GM18951 (cell line): Measurements from ENCODE around the gene ZNF669.
"Not testable (repeated sequence)": the region's sequence is repeated elsewhere in the genome, so short reads cannot be mapped to it uniquely, and the experiment has no call there.

Experiments used
- POLR2A ChIP-seq: IDR thresholded peaks from 4 replicates; pipeline ENCODE4 v1.6.1; 2011; ENCODE audit warnings: mild to moderate bottlenecking; ENCODE audit not compliant: insufficient read length, insufficient read depth; ENCODE audit errors: extremely low read depth
- in situ Hi-C: fragments of 300-500 bp; cut with MboI; formaldehyde crosslinking; loops from one replicate; pipeline ENCODE4 v1.12.0; 2022; ENCODE audit warnings: low sequenced_read_pairs, mixed read lengths, inconsistent platforms; ENCODE audit not compliant: unreplicated experiment

The ZNF669 gene

GRCh38 chr1:247103859-247104591 lies at the start of gene ZNF669:
ZNF669 (minus strand) TSS chr1:247104356; CDS start chr1:247104199, 157 bp downstream.
- in situ Hi-C loops: no loop called here
- TF ChIP-seq POLR2A: peak; percentile 85

GRCh38 chr1:247147781-247148180 lies 43.6 kb upstream of the ZNF669 start:
- in situ Hi-C loops: no loop called here
- TF ChIP-seq POLR2A: no peak

- in situ Hi-C loops: not testable (repeated sequence)
Observed at GRCh38 chr1:247147120-247147519, 43.0 kb upstream of the ZNF669 start.

GRCh38 chr1:247146671-247147070 lies 42.5 kb upstream of the ZNF669 start:
- in situ Hi-C loops: no loop called here
- no peak for TF ChIP-seq POLR2A

GRCh38 chr1:247145279-247145678 lies 41.1 kb upstream of the ZNF669 start:
- in situ Hi-C loops: no loop called here
- no peak for TF ChIP-seq POLR2A

GRCh38 chr1:247139557-247139956 lies 35.4 kb upstream of the ZNF669 start:
- in situ Hi-C loops: not testable (repeated sequence)

GRCh38 chr1:247131236-247131635 lies 27.1 kb upstream of the ZNF669 start:
- TF ChIP-seq POLR2A: no peak
- in situ Hi-C loops: no loop called here

- in situ Hi-C loops: not testable (repeated sequence)
Observed at GRCh38 chr1:247127519-247128282, 23.5 kb upstream of the ZNF669 start.

GRCh38 chr1:247126601-247127000 lies 22.4 kb upstream of the ZNF669 start:
- in situ Hi-C loops: not testable (repeated sequence)

- in situ Hi-C loops: not testable (repeated sequence)
Observed at GRCh38 chr1:247126166-247126565, 22.0 kb upstream of the ZNF669 start.

- in situ Hi-C loops: no loop called here
- no peak for TF ChIP-seq POLR2A
Observed at GRCh38 chr1:247121382-247121781, 17.2 kb upstream of the ZNF669 start.

- in situ Hi-C loops: not testable (repeated sequence)
Observed at GRCh38 chr1:247120408-247120668, 16.2 kb upstream of the ZNF669 start.

GRCh38 chr1:247119600-247120407 lies 15.6 kb upstream of the ZNF669 start:
- TF ChIP-seq POLR2A: no peak
- in situ Hi-C loops: no loop called here

- no peak for TF ChIP-seq POLR2A
- in situ Hi-C loops: no loop called here
Observed at GRCh38 chr1:247118946-247119446, 14.8 kb upstream of the ZNF669 start.

GRCh38 chr1:247115545-247115944 lies 11.4 kb upstream of the ZNF669 start:
- in situ Hi-C loops: no loop called here
- no peak for TF ChIP-seq POLR2A
